Cardiac fibroblast (primary cell): ENCODE results near the gene KCTD20.

Experiments
- DNase-seq, 2 donors: peaks; one replicate each; pipeline versions ENCODE4 v3.0.0 to v3.0.0-alpha.2; 2010; ENCODE audit warnings: low read depth in 2 of 2
- H3K4me3 ChIP-seq, 2 donors: replicated peaks in 1 of 2; 1 replicate in 1 of 2; 2 replicates in 1 of 2; pipeline ENCODE4 v1.5.1; 2011; ENCODE audit warnings: low read depth in 2 of 2, low read length in 2 of 2, mild to moderate bottlenecking in 2 of 2, moderate library complexity in 1 of 2
- TF ChIP-seq, protein P1 (sequence below): IDR thresholded peaks from one replicate; pipeline ENCODE4 v1.5.1; 2011; ENCODE audit warnings: low read depth, mild to moderate bottlenecking, low read length, inconsistent platforms

The KCTD20 gene

DNA sequence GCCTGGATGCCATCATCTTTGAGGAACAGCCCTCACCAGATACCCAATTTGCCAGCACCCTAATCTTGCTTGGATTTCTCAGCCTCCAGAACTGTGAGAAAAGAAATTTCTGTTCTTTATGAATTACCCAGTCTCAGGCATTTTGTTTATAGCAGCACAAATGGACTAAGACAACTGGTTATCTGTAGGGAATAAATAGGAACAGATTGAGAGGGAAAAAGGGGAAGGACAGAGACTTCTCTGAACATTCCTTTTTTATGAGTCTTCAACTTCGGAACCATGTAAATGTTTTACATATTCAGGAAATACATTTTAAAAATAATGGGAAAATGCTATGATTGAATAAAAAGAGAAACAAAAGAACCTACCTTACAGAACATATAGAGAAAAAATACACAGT lies 20.9 kb downstream of the KCTD20 start:
- peak; percentile 41 to 46 for DNase-seq
- H3K4me3 ChIP-seq: no peak overlapping the region
- TF ChIP-seq, protein P1, sequence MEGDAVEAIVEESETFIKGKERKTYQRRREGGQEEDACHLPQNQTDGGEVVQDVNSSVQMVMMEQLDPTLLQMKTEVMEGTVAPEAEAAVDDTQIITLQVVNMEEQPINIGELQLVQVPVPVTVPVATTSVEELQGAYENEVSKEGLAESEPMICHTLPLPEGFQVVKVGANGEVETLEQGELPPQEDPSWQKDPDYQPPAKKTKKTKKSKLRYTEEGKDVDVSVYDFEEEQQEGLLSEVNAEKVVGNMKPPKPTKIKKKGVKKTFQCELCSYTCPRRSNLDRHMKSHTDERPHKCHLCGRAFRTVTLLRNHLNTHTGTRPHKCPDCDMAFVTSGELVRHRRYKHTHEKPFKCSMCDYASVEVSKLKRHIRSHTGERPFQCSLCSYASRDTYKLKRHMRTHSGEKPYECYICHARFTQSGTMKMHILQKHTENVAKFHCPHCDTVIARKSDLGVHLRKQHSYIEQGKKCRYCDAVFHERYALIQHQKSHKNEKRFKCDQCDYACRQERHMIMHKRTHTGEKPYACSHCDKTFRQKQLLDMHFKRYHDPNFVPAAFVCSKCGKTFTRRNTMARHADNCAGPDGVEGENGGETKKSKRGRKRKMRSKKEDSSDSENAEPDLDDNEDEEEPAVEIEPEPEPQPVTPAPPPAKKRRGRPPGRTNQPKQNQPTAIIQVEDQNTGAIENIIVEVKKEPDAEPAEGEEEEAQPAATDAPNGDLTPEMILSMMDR: no peak

DNA sequence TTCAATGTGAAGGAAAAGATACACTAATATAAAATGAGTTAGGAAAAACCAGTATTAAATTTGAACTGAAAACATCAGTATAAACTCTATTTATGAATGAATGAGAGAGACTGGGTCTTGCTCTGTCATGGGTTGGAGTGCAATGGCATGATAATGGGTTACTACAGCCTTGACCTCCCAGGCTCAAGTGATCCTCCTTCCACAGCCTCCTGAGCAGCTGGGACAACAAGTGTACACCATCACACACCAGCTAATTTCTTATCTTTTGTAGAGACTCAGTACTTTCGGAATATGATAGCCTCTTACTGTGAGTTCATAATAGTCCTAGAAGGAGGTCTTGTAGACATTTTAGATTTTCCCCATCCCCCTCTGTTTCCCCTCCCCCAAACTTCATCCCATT lies 21.4 kb downstream of the KCTD20 start:
- no peak overlapping the region for H3K4me3 ChIP-seq
- TF ChIP-seq, protein P1: no peak
- DNase-seq: no peak

DNA sequence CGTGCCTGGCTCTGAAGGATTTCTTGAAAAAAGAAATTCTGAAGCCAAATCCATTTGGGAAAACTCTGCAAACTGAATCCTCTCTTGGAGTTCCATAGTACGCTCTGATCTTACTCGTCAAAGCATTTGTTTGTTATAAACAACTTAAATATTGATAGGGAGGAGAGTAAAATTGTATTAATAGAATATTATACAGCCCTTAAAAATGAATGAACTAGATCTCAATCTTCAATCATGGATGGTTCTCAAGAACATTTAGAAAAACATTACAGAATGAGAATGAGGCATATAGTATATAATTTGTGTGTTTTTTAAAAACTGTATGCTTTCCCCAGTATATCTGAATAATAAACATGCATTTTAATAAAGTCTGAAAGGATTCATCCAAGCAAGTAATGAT lies 24.8 kb downstream of the KCTD20 start:
- H3K4me3 ChIP-seq: no peak overlapping the region
- DNase-seq: no peak
- TF ChIP-seq, protein P1: no peak

DNA sequence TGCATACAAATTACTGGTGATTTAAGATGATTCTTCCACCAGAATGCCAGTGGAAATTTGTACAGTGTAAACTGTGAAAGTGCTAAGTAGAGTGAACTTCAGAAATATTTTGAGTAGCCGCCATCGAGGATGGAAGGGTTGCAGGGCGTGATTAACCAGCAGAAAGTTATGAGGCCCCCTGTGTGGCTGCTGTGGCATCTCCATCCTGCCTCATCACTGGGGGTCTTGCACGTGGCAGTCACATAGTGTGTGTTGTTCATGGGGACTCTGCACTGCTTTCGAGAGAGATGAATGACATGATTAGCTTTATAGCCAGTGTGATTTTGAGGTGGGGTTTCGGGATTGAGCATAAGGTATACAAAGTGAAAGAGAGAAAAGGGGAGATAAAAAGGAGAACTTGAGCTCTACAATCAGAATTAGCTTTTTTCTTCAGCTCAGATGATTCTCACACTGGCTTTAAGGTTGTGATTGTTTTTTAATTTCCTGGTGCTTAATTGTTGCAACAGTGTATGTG lies 26.4 kb downstream of the KCTD20 start:
- no peak overlapping the region for H3K4me3 ChIP-seq
- TF ChIP-seq, protein P1: no peak
- DNase-seq: no peak

DNA sequence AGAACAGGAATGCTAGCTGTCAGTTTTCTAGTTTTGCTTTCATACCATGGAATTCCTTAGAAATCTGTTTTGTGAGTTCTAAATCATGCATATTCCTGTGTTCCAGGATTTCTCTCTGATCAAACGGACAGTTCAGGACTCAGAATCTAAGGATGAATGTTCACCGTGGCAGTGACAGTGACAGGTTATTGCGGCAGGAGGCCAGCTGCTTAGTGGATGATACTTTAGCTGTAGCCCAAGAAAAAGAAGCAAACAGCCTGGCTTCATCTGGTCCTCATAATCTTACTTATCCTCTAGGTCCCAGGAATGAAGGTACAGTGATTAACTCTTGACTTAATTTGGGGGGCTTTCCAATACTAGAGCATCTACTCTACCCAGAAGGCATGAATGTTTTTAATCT lies 27.1 kb downstream of the KCTD20 start:
- TF ChIP-seq, protein P1: no peak
- no peak for DNase-seq
- no peak overlapping the region for H3K4me3 ChIP-seq

DNA sequence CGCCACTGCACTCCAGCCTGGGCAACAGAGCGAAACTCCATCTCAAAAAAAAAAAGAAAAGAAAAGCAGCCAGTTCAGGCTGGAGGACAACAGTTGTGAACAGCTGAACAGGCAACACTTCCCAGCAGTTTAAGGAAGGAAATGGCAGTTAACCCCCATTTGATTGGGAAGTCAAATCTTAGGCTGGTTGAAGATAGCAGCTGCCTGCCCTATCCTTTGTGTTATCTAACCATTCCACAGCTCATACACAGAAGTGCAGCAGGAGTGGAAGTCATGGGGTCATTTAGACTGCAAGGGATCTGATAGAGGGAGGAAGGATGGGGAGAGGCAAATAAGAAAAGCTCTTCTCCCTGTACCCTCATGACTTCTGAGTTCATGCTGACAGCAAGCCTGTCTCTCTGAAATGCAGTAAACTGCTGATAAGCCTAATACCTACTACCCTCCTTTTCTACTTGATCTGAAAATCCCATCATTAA lies 35.3 kb downstream of the KCTD20 start:
- H3K4me3 ChIP-seq: no peak overlapping the region

More for the DNA sequence above, 35.3 kb downstream of the KCTD20 start:
- TF ChIP-seq, protein P1: no peak
- no peak for DNase-seq
